ENCODE data around the gene HJURP.

HJURP gene

DNA sequence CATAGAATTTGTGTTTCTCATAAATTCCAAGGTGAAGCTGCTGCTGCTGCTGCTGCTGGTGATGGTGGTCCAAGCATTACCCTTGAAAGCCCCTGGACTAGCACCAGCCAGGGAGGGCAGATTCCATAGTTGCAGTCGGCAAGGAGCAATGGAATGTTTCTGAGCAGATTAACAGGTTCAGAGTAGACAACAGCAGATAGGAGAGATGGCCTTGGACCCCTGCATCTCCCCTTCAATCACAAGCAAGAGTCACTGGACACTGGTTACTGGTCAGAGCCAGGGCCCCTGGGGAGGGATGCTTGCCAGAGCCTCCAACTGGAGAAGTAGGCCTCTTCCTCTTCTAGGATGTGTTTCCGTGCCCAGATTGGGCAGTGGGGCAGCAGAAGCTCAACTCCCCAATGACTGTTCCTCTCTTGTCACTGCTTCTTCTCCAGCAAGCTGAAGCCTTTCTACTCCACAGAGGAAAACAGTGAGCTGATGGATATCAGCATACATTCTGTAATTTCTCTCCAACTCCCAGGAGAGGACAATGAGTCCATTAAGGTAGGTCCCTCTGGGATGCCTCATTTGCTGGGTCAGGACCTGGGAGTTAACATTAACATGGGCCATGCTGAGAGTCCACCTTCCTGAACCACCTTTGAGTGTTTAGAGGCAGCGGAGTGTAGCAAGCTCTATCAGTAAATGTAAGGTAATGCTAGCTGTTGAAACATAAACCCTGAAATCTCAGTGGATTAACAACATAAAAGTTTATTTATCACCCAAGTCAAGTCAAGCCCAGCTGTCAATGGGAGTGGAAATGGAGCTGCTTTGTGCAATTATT is 40.9 kb downstream of the HJURP start:
- 78 to 93% methylated on average over 2 of the region's 3 CpGs for WGBS, 2 experiments (ENCODE audit: insufficient coverage in 2 of 2)
- no peak overlapping the region for H3K4me3 ChIP-seq (ENCODE audit: extremely low read depth, insufficient read depth, low read length, poor library complexity, severe bottlenecking)
- H3K9me3 ChIP-seq (ENCODE audit: control insufficient read depth, low read length): no peaks in the 10 kb centered on the region
- no peak overlapping the region for H3K27ac ChIP-seq (ENCODE audit: low read depth, low read length, severe bottlenecking)
- no peaks in the 10 kb centered on the region for H3K4me1 ChIP-seq (ENCODE audit: control insufficient read depth, insufficient read depth, low read length, poor library complexity, severe bottlenecking)
- H3K36me3 ChIP-seq (ENCODE audit: control insufficient read depth, insufficient read depth, low read length): no peaks in the 10 kb centered on the region

DNA sequence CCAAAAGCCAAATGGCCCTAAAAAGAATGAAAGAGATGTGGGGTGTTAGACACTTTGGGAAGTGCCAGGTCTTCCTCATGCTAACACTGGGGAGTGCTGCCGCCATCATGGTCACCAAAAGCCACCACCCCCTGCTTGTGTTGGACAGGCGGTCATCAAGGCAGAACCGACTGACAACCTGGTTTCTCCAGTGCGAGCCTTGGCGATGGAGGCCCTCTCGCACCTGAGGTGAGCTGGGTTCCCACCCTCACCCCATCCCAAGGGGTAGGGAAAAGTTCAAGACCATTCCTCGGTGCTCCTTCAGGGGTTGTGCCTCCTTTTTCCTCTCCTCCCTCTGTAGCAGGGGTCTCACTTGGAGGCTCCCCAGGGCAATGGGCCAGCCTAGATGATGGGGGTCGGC is 42.6 kb downstream of the HJURP start:
- Histone ChIP-seq H3K4me1 (ENCODE audit: control insufficient read depth, insufficient read depth, low read length, poor library complexity, severe bottlenecking) (no peaks in the 10 kb centered on the region), H3K9me3 (ENCODE audit: control insufficient read depth, low read length) (no peaks in the 10 kb centered on the region), H3K36me3 (ENCODE audit: control insufficient read depth, insufficient read depth, low read length) (no peaks in the 10 kb centered on the region), H3K27ac (ENCODE audit: low read depth, low read length, severe bottlenecking) (no peak overlapping the region), H3K4me3 (ENCODE audit: extremely low read depth, insufficient read depth, low read length, poor library complexity, severe bottlenecking) (no peak overlapping the region)
- WGBS, 2 experiments (ENCODE audit: insufficient coverage in 2 of 2): 92 to 95% methylated on average over 2 to 4 of the region's 8 CpGs

DNA sequence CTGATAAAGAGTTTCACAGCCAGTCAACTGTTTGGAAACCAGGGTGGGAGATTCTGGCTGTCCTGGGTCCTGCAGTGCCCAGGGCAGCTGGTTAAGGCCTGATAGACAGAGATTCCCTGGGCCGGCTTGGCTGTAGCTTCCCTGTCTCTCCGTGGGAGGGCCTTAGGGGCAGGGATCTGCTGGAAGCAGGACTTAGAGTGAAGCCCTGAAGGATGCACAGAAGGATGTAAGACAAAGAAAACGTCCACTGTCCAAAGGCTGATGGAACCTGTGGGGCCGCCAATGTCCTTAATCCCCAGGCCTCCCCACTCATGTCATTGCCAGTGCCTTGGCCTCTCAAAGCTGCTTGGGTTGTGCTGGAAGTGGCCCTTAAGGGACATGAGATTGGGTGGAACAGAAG is 43.2 kb downstream of the HJURP start:
- Histone ChIP-seq H3K9me3 (ENCODE audit: control insufficient read depth, low read length) (no peaks in the 10 kb centered on the region), H3K36me3 (ENCODE audit: control insufficient read depth, insufficient read depth, low read length) (no peaks in the 10 kb centered on the region), H3K4me1 (ENCODE audit: control insufficient read depth, insufficient read depth, low read length, poor library complexity, severe bottlenecking) (no peaks in the 10 kb centered on the region), H3K4me3 (ENCODE audit: extremely low read depth, insufficient read depth, low read length, poor library complexity, severe bottlenecking) (no peak overlapping the region), H3K27ac (ENCODE audit: low read depth, low read length, severe bottlenecking) (no peak overlapping the region)
- WGBS, 2 experiments (ENCODE audit: insufficient coverage in 2 of 2): 77 to 92% methylated on average over 2 of the region's 4 CpGs

DNA sequence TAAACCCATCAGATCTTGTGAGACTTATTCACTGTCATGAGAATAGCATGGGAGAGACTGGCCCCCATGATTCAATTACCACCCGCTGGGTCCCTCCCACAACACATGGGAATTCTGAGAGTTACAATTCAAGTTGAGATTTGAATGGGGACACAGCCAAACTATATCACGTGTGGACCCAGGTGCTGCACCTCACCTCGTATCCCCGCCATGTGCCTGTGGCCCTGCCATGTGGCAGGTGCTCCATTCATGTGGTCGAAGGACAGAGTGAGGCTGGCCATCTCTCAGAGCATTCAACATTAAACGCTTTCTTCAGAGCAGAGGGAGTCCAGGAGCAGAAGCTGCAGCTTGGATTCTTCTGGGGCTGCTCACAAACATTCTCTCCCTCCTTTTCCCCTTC is 44.0 kb downstream of the HJURP start:
- Histone ChIP-seq H3K4me3 (ENCODE audit: extremely low read depth, insufficient read depth, low read length, poor library complexity, severe bottlenecking) (no peak overlapping the region), H3K9me3 (ENCODE audit: control insufficient read depth, low read length) (no peaks in the 10 kb centered on the region), H3K4me1 (ENCODE audit: control insufficient read depth, insufficient read depth, low read length, poor library complexity, severe bottlenecking) (no peaks in the 10 kb centered on the region), H3K36me3 (ENCODE audit: control insufficient read depth, insufficient read depth, low read length) (no peaks in the 10 kb centered on the region), H3K27ac (ENCODE audit: low read depth, low read length, severe bottlenecking) (no peak overlapping the region)
- 80 to 83% methylated on average over 5 to 6 of the region's 6 CpGs for WGBS, 2 experiments (ENCODE audit: insufficient coverage in 2 of 2)

DNA sequence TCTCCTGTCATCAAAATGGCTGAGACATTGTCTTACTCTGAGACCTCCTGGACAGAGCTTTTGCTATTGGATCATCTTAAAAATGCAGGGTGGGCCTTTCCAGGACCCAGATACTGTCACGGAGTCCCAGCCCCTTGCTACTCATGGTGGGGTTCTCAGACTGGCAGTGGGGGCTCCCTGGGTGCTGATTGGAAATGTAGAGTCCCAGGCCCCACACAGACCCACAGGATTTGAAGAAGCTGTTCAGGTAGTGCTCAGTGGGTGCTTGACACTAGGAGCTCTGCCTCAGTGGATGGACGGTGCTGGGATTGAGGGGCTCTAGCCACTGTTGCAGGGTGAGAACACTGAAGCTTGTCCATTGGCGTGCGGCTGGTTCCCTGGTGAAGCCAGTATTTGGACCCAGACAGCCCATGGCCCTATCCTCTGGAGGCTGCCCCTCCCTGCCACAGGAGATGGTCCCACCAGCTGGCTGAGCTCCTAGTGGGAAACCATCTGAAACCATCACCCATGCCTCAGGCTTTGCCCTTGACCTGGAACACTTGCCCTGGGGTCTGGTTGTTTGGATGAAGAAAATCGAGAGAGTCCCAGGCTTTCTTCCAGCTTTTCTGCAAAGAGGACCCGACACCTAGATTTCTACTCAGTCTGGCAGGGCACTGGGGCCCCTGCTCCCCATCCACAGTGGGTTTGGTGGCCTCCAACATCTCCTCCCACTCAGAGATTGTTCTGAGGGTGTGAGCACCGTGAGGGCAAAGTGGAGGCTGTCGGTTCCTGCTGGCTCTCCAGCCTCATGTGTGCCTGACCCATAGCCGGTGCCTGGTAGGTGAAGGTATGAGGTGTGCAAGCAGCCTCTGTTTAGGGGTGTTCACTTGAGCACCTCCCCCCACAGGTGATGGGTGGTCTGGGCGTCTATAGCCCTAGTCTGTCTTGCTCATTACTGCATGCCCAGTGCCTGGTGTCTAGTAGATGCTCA is 46.1 kb downstream of the HJURP start:
- Histone ChIP-seq H3K36me3 (ENCODE audit: control insufficient read depth, insufficient read depth, low read length) (no peaks in the 10 kb centered on the region), H3K27ac (ENCODE audit: low read depth, low read length, severe bottlenecking) (no peak overlapping the region), H3K4me3 (ENCODE audit: extremely low read depth, insufficient read depth, low read length, poor library complexity, severe bottlenecking) (no peak overlapping the region), H3K4me1 (ENCODE audit: control insufficient read depth, insufficient read depth, low read length, poor library complexity, severe bottlenecking) (no peaks in the 10 kb centered on the region), H3K9me3 (ENCODE audit: control insufficient read depth, low read length) (no peaks in the 10 kb centered on the region)
- 80 to 91% methylated on average over 6 of the region's 10 CpGs for WGBS, 2 experiments (ENCODE audit: insufficient coverage in 2 of 2)

DNA sequence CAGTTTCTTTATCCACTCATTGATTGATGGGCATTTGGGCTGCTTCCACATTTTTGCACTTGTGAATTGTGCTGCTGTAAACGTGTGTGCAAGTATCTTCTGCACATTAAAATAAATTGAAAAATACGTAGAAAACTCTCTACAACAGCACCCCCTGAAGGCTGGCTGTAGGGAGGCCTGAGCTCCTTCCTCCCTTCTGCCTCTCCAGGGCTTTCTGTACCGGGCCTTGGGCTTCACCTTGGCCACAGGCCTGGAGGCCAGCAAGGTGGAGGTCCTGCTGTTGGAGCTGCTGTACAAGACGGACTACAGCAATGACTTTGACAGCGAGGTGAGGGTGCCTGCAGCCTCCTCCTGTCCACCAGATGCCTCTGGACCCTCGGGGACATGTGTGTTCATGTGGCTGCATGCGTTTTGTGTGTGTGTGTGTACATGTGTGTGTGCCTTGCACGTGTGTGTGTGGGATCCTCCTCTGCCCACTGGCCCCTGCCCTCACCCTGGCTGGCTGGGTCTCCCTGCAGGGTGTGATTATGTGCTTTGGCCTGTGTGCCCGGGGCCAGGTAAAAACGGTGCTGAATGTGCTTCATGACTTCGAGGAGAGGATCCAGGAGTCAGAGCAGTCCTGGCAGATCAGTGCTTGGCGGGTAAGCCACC is 47.0 kb downstream of the HJURP start:
- WGBS, 2 experiments (ENCODE audit: insufficient coverage in 2 of 2): 83 to 89% methylated on average over 9 to 10 of the region's 12 CpGs
- Histone ChIP-seq H3K9me3 (ENCODE audit: control insufficient read depth, low read length) (no peaks in the 10 kb centered on the region), H3K27ac (ENCODE audit: low read depth, low read length, severe bottlenecking) (no peak overlapping the region), H3K4me3 (ENCODE audit: extremely low read depth, insufficient read depth, low read length, poor library complexity, severe bottlenecking) (no peak overlapping the region), H3K36me3 (ENCODE audit: control insufficient read depth, insufficient read depth, low read length) (no peaks in the 10 kb centered on the region), H3K4me1 (ENCODE audit: control insufficient read depth, insufficient read depth, low read length, poor library complexity, severe bottlenecking) (no peaks in the 10 kb centered on the region)

DNA sequence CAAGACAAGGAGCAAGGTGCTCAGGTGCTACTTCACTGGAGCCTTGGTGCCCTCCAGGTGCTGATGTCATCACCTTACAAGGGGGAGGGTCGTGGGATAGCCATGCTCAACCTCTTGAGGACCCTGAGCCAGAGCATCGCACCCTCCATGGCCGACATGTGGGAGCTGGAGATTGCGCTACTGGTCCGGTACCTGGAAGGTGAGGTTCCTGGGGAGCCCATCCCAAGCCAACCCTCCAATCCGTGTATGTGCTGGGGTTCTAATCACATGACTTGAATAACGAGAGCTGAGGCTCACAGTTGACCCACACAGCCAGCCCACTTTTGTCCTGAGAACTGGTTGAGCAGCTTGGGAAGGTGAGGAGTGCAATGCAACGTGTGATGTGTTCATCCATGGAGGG is 50.3 kb downstream of the HJURP start:
- WGBS, 2 experiments (ENCODE audit: insufficient coverage in 2 of 2): 67 to 70% methylated on average over 3 to 6 of the region's 8 CpGs
- no peaks in the 10 kb centered on the region for H3K4me1 ChIP-seq (ENCODE audit: control insufficient read depth, insufficient read depth, low read length, poor library complexity, severe bottlenecking)
- H3K27ac ChIP-seq (ENCODE audit: low read depth, low read length, severe bottlenecking): no peak overlapping the region
- H3K4me3 ChIP-seq (ENCODE audit: extremely low read depth, insufficient read depth, low read length, poor library complexity, severe bottlenecking): no peak overlapping the region
- no peaks in the 10 kb centered on the region for H3K9me3 ChIP-seq (ENCODE audit: control insufficient read depth, low read length)
- H3K36me3 ChIP-seq (ENCODE audit: control insufficient read depth, insufficient read depth, low read length): no peaks in the 10 kb centered on the region

DNA sequence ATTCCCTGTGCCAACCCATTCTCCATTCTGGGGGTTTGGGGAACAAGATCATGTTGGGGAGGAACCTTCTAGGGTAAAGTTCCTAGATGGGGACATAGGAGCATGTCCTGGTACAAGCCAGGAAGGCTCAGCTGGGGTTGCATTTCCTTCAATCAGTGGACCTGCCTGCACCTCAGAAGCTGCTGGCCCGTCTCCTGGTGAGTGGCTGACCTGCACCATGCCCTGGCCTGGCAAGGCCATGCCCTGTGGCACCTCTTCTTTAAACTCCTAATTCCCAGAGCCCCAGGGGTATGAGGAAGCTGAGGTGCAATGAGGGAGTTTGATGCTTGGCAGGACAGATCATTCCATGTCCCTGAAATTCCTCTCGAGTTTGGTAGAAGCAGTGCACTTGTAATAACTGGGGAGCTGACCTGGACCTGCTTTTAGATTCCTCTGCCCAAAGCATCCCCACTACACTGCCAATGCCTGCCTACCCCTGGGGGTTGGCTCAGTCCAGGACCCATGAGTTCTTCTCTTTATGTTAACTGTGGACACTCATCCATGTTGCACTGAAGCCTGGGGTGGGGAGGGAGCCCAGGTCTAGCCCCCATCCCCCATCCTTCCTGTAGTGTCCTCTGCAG is 50.9 kb downstream of the HJURP start:
- Histone ChIP-seq H3K4me1 (ENCODE audit: control insufficient read depth, insufficient read depth, low read length, poor library complexity, severe bottlenecking) (no peaks in the 10 kb centered on the region), H3K36me3 (ENCODE audit: control insufficient read depth, insufficient read depth, low read length) (no peaks in the 10 kb centered on the region), H3K4me3 (ENCODE audit: extremely low read depth, insufficient read depth, low read length, poor library complexity, severe bottlenecking) (no peak overlapping the region), H3K27ac (ENCODE audit: low read depth, low read length, severe bottlenecking) (no peak overlapping the region), H3K9me3 (ENCODE audit: control insufficient read depth, low read length) (no peaks in the 10 kb centered on the region)
- 87 to 89% methylated on average over 1 to 2 of the region's 2 CpGs for WGBS, 2 experiments (ENCODE audit: insufficient coverage in 2 of 2)

DNA sequence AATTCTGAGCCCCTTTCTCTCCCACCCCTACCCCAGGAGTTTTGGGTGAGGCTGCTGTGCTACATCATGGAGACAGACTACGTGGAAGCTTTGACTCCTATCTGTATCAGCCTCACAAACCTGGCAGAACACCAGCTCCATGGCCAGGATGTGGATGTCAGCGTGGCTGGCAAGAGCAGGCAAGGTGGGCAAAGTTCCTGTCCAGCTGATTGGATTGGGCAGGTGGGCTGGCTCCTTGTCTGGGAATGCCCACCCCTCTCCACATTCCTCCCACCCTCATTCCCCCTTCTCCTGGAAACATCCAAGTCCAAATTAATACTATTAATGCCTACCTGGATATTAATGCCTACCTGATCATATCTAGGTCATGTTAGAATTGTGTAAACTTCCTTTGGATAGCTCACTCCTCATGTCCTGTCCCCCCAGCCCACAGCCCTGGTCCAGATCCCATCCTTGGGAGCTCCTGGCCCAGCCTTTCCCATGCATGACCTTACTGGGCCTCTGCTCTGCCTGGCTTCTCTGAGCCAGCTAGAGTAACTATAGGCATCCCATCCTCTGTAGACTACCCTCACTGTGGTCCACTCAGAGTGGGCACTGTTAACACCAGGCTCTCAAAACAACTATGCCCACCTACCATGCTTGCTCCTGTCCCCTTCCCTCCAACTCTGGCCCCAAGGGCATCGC is 52.1 kb downstream of the HJURP start:
- H3K27ac ChIP-seq (ENCODE audit: low read depth, low read length, severe bottlenecking): no peak overlapping the region
- H3K4me1 ChIP-seq (ENCODE audit: control insufficient read depth, insufficient read depth, low read length, poor library complexity, severe bottlenecking): no peaks in the 10 kb centered on the region
- no peak overlapping the region for H3K4me3 ChIP-seq (ENCODE audit: extremely low read depth, insufficient read depth, low read length, poor library complexity, severe bottlenecking)
- no peaks in the 10 kb centered on the region for H3K36me3 ChIP-seq (ENCODE audit: control insufficient read depth, insufficient read depth, low read length)
- WGBS, 2 experiments (ENCODE audit: insufficient coverage in 2 of 2): 80% methylated on average over 1 of the region's 3 CpGs; no CpG with 5 or more reads in 1 of the 2 experiments
- H3K9me3 ChIP-seq (ENCODE audit: control insufficient read depth, low read length): no peaks in the 10 kb centered on the region

Measured in mesodermal cell (in vitro differentiated cells).